Gastrocnemius medialis (tissue), 4 donors: Measurements from ENCODE around the gene TNFRSF1B.

ENCODE experiments used
- POLR2A ChIP-seq, 2 donors: fragments of 450-650 bp; IDR thresholded peaks; one replicate each; pipeline ENCODE4 v1.6.1; 2017; ENCODE audit warnings: antibody characterized with exemption in 2 of 2, mild to moderate bottlenecking in 2 of 2, moderate library complexity in 2 of 2
- TF ChIP-seq, protein P1 (sequence below), 5 experiments: fragments of 450-650 bp in 3 of 5; fragments of 200-600 bp in 2 of 5; sonication (generic) in 2 of 5; IDR thresholded peaks in 4 of 5; conservative IDR thresholded peaks in 1 of 5; 1 replicate in 4 of 5; 2 replicates in 1 of 5; pipeline ENCODE4 v1.5.1; 2016 to 2019; ENCODE audit warnings: antibody characterized with exemption in 5 of 5, mild to moderate bottlenecking in 3 of 5, moderate library complexity in 3 of 5

DNA sequence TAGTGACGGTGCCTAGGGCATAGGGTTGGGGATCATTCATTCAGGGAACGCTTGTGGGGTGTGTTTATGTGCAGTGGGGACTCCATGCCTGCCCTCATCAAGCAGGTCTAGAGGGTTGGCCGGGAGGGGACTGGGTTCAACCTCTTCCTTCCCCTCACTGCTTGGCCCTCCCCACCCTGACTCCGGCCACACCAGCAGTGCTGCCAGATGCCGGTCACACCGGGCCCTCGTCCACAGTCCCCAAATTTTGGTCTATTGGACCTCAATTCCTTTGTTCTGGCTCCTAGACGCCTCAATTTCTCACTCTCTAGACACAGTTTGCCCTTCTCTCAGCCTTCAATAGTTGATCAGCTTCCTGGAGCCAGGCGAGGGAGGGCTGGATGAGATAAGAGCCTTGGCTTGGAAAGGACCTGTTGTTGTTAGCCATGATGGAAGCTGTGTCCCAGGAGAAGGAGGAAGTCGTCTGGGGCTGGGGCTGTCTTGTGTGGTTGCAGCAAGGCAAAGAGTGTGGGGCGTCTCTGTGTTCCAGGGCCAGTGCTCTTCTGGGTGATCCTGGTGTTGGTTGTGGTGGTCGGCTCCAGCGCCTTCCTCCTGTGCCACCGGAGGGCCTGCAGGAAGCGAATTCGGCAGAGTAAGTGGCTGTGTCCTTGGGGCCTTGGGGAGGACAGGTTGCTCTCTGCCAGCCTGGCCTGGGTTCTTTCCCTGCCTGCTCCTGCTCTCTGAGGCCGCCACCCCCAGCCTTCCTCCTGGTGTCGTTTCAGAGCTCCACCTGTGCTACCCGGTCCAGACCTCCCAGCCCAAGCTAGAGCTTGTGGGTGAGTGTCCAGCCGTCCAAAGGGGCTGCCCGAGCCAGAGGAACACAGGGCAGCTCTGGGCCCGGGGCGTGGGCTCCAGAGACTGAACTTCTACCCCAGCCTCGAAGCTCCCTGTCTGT, 41.1 kb upstream of the TNFRSF1B start:
- TF ChIP-seq POLR2A (IDR thresholded peaks at IDR 0.05): no peak
- TF ChIP-seq, protein P1, sequence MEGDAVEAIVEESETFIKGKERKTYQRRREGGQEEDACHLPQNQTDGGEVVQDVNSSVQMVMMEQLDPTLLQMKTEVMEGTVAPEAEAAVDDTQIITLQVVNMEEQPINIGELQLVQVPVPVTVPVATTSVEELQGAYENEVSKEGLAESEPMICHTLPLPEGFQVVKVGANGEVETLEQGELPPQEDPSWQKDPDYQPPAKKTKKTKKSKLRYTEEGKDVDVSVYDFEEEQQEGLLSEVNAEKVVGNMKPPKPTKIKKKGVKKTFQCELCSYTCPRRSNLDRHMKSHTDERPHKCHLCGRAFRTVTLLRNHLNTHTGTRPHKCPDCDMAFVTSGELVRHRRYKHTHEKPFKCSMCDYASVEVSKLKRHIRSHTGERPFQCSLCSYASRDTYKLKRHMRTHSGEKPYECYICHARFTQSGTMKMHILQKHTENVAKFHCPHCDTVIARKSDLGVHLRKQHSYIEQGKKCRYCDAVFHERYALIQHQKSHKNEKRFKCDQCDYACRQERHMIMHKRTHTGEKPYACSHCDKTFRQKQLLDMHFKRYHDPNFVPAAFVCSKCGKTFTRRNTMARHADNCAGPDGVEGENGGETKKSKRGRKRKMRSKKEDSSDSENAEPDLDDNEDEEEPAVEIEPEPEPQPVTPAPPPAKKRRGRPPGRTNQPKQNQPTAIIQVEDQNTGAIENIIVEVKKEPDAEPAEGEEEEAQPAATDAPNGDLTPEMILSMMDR (IDR thresholded peaks at IDR 0.05 in 4 of 5, conservative IDR thresholded peaks at IDR 0.05 in 1 of 5): no peak
